ENCODE measurements around the gene ANGPT4. TPM values are rescaled to one million over a fixed set of nuclear protein-coding genes. Genes with fewer than 3 reads are reported as not detected.

The ANGPT4 gene
- total RNA-seq, 2 experiments from 2014 or later, result not detected

- ATAC-seq (ENCODE audit: poor library complexity), result no peak
- Histone ChIP-seq H3K36me3 (ENCODE audit: insufficient read depth, low read length) (no peaks in the 10 kb centered on the region), H3K9me3 (ENCODE audit: control insufficient read depth in 1 of 2, insufficient read depth in 1 of 2, low read length in 2 of 2) (no peaks in the 10 kb centered on the region), H3K27ac (ENCODE audit: low read depth in 1 of 2, low read length in 2 of 2) (no peak overlapping the region), H3K4me1 (ENCODE audit: insufficient read depth, low read length) (peaks cover 54% of the 10 kb centered on the region), H3K4me3 (ENCODE audit: low read length) (no peak overlapping the region), H3K27me3 (ENCODE audit: control insufficient read depth in 1 of 2, insufficient read depth in 2 of 2, low read length in 2 of 2) (no peaks in the 10 kb centered on the region)
- POLR2A ChIA-PET, result interaction anchor here (1.0 to 5.2 kb wide), 2 partner anchors 10 to 27 kb away, joined by 3 to 109 read pairs; no protein-coding TSS in a partner anchor
- intact Hi-C loops (cut with DNase I, micrococcal nuclease), result loop anchor here in 1 of 2 experiments (5.0 to 10.0 kb wide), 2 partner anchors 294 to 629 kb away; partner anchors contain the start of genes CSNK2A1 and NSFL1C
- DNase-seq, result no peak
- Mint-ChIP-seq H3K9me3 (no peaks in the 10 kb centered on the region), H3K36me3 (ENCODE audit: low read depth) (no peaks in the 10 kb centered on the region), H3K27ac (peak overlapping the region; percentile 60), H3K27me3 (no peaks in the 10 kb centered on the region), H3K4me3 (peak overlapping the region; percentile 65), H3K4me1 (ENCODE audit: low read depth) (peaks cover 62% of the 10 kb centered on the region)
- TF ChIP-seq, protein P1, sequence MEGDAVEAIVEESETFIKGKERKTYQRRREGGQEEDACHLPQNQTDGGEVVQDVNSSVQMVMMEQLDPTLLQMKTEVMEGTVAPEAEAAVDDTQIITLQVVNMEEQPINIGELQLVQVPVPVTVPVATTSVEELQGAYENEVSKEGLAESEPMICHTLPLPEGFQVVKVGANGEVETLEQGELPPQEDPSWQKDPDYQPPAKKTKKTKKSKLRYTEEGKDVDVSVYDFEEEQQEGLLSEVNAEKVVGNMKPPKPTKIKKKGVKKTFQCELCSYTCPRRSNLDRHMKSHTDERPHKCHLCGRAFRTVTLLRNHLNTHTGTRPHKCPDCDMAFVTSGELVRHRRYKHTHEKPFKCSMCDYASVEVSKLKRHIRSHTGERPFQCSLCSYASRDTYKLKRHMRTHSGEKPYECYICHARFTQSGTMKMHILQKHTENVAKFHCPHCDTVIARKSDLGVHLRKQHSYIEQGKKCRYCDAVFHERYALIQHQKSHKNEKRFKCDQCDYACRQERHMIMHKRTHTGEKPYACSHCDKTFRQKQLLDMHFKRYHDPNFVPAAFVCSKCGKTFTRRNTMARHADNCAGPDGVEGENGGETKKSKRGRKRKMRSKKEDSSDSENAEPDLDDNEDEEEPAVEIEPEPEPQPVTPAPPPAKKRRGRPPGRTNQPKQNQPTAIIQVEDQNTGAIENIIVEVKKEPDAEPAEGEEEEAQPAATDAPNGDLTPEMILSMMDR (IDR thresholded peaks at IDR 0.05), result no peak
- CTCF ChIA-PET, result interaction anchor here (1.0 kb wide), 1 partner anchor 17 kb away, joined by 3 read pairs; no protein-coding TSS in a partner anchor
These were observed 79.9 kb downstream of the ANGPT4 start for GRCh38 chr20:836190-836589.

GRCh38 chr20:835608-836045, 80.5 kb downstream of the ANGPT4 start:
- no peak for DNase-seq
- POLR2A ChIA-PET, result interaction anchor here (1.0 to 5.2 kb wide), 2 partner anchors 10 to 28 kb away, joined by 3 to 109 read pairs; no protein-coding TSS in a partner anchor
- CTCF ChIA-PET, result interaction anchor here (1.0 kb wide), 1 partner anchor 17 kb away, joined by 3 read pairs; no protein-coding TSS in a partner anchor

DNA sequence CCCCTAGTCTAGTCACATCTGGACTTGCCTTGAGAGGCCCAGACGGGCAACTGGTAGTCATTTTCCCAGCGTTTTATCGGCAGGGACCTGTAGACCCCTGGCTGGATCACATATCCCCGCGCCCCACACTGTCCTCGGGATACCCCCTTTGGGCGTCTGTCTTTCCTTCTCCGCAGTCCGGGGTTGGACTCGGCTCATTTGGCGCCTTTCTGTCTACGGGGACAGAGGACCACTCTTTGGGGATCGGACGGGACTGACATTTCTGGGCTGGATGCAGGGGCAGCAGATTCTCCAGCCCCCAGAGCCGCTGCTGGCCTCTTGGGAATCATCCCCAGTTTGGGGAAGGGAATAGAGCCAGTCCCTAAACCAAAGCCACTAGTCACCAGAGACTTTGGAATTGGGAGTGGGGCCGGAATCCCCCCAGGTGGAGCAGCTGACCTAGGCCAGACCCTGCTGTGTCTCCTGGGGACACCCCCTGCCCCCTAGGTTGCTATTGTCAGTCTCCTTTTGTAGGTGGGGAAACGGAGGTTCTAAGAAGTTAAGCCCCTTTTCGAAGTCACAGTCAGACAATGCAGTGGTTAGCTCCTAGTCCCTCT, 81.9 kb downstream of the ANGPT4 start:
- peaks cover 50% of the 10 kb centered on the region for H3K4me1 Mint-ChIP-seq (ENCODE audit: low read depth)

More at GRCh38 chr20:835608-836045, 80.5 kb downstream of the ANGPT4 start:
- intact Hi-C loops (cut with DNase I, micrococcal nuclease), result loop anchor here in 1 of 2 experiments (5.0 to 10.0 kb wide), 2 partner anchors 293 to 629 kb away; partner anchors contain the start of genes CSNK2A1 and NSFL1C
- H3K36me3 ChIP-seq (ENCODE audit: insufficient read depth, low read length), result no peaks in the 10 kb centered on the region
- TF ChIP-seq, protein P1 (IDR thresholded peaks at IDR 0.05), result no peak
- no peaks in the 10 kb centered on the region for H3K36me3 Mint-ChIP-seq (ENCODE audit: low read depth)
- peak overlapping the region; percentile 16 for H3K4me3 ChIP-seq (ENCODE audit: low read length)
- H3K9me3 Mint-ChIP-seq, result no peaks in the 10 kb centered on the region
- peak overlapping the region; percentile 87 for H3K27ac Mint-ChIP-seq
- H3K27me3 ChIP-seq (ENCODE audit: control insufficient read depth in 1 of 2, insufficient read depth in 2 of 2, low read length in 2 of 2), result no peaks in the 10 kb centered on the region
- H3K27ac ChIP-seq (ENCODE audit: low read depth in 1 of 2, low read length in 2 of 2), result peak overlapping the region; percentile 19
- no peaks in the 10 kb centered on the region for H3K27me3 Mint-ChIP-seq
- peaks cover 49% of the 10 kb centered on the region for H3K4me1 ChIP-seq (ENCODE audit: insufficient read depth, low read length)
- no peak for ATAC-seq (ENCODE audit: poor library complexity)
- peak overlapping the region; percentile 47 for H3K4me3 Mint-ChIP-seq
- H3K4me1 Mint-ChIP-seq (ENCODE audit: low read depth), result peaks cover 61% of the 10 kb centered on the region
- H3K9me3 ChIP-seq (ENCODE audit: control insufficient read depth in 1 of 2, insufficient read depth in 1 of 2, low read length in 2 of 2), result no peaks in the 10 kb centered on the region

More for the DNA sequence above, 81.9 kb downstream of the ANGPT4 start:
- ChIA-PET POLR2A (interaction anchor here (0.5 to 5.2 kb wide), 6 partner anchors 12 to 1270 kb away, joined by 3 to 109 read pairs (median 7); no protein-coding TSS in a partner anchor), CTCF (interaction anchor here (1.1 to 3.0 kb wide), 4 partner anchors 12 to 122 kb away, joined by 3 to 13 read pairs (median 6); no protein-coding TSS in a partner anchor)
- ATAC-seq (ENCODE audit: poor library complexity) (no peak), DNase-seq (no peak)
- Mint-ChIP-seq H3K27ac (peak overlapping the region; percentile 87), H3K9me3 (no peaks in the 10 kb centered on the region), H3K36me3 (ENCODE audit: low read depth) (no peaks in the 10 kb centered on the region), H3K27me3 (no peaks in the 10 kb centered on the region), H3K4me3 (peak overlapping the region; percentile 92)
- H3K36me3 ChIP-seq (ENCODE audit: insufficient read depth, low read length), result no peaks in the 10 kb centered on the region
- no peaks in the 10 kb centered on the region for H3K27me3 ChIP-seq (ENCODE audit: control insufficient read depth in 1 of 2, insufficient read depth in 2 of 2, low read length in 2 of 2)
- H3K4me3 ChIP-seq (ENCODE audit: low read length), result peak overlapping the region; percentile 74
- peaks cover 43% of the 10 kb centered on the region for H3K4me1 ChIP-seq (ENCODE audit: insufficient read depth, low read length)
- no peaks in the 10 kb centered on the region for H3K9me3 ChIP-seq (ENCODE audit: control insufficient read depth in 1 of 2, insufficient read depth in 1 of 2, low read length in 2 of 2)
- peak overlapping the region; percentile 83 to 93 for H3K27ac ChIP-seq (ENCODE audit: low read depth in 1 of 2, low read length in 2 of 2)
- intact Hi-C loops (cut with DNase I, micrococcal nuclease), result loop anchor here (5.0 to 10.0 kb wide), 5 partner anchors 182 to 1268 kb away; partner anchors contain the start of genes PSMF1 (in 2 of the 2), STK35 (in 2 of the 2), NSFL1C (in 1 of the 2) and SRXN1 (in 1 of the 2)
- TF ChIP-seq, protein P1 (IDR thresholded peaks at IDR 0.05), result no peak

All from CD4-positive, alpha-beta T cell (primary cell).